Measurements from ENCODE around the gene CD53.

Gene CD53

DNA sequence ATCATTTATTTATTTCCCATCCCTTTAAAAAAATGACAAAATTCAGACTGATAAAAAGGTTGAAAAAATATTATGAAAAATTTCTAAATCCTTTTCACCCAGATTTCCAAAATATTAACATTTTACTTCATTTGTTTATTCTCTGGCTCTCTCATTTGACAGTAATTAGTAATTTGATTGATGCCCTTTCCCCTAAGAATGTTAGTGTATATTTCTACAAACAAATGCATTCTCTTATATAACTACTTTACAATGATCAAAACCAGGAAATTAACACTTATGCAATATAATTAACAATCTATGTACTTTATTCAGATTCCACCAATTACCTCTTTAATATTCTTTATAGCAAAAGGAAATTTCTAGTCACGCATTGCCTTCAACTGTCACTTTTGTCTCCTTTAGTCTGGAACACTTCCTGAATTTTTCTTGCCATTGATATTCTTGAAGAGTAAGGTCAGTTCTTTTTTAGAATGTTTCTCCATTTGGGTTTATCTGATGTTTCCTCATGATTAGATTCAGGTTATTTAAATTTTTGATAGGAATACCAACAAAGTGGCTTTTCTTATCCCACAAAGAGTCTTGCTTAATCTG, 3.9 kb downstream of the CD53 start:
- peak overlapping the region; percentile 17 for H3K9ac ChIP-seq (ENCODE audit: low read length)

DNA sequence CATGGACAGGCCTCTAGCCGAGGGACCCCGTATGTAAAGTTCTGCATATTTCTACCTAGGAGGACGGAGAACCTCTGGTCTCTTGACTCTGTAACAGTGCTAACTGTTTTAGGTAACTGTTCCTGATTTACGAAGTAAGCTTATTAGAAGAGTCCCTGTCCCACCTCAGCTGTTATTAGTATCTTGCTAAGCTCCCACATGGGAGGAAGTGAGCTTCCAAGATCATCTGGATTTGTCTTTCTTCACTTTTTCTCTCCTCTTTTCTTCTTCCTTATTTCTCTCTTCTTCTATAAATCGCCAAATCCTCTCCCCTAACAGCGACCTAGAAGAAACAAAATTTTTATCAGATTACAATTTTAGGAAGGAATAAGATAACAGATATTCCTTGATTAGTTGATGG, 4.4 kb downstream of the CD53 start:
- Histone ChIP-seq H3K27me3 (ENCODE audit: low read depth, low read length) (no peaks in the 10 kb centered on the region), H4K20me1 (ENCODE audit: insufficient read depth, low read length) (peaks cover 72% of the 10 kb centered on the region), H2AFZ (ENCODE audit: low read depth, low read length) (no peak overlapping the region), H3K4me3 (ENCODE audit: low read length) (peak overlapping the region; percentile 84), H3K9me3 (ENCODE audit: insufficient read depth, low read length) (no peaks in the 10 kb centered on the region), H3K27ac (ENCODE audit: low read length) (peak overlapping the region; percentile 17; the same call in 1 of the 2 replicates), H3K4me1 (ENCODE audit: low read length) (peaks cover 77% of the 10 kb centered on the region), H3K4me2 (ENCODE audit: low read length) (peak overlapping the region; percentile 95), H3K9ac (ENCODE audit: low read length) (peak overlapping the region; percentile 17; the same call in 1 of the 2 replicates), H3K36me3 (replicated peaks; ENCODE audit: low read depth, low read length) (peaks cover 17% of the 10 kb centered on the region), H3K79me2 (ENCODE audit: low read length) (peaks cover 98% of the 10 kb centered on the region)
- TF ChIP-seq EZH2phosphoT487 (IDR thresholded peaks at IDR 0.05; ENCODE audit: low read depth) = no peak
- TF ChIP-seq, protein P1, sequence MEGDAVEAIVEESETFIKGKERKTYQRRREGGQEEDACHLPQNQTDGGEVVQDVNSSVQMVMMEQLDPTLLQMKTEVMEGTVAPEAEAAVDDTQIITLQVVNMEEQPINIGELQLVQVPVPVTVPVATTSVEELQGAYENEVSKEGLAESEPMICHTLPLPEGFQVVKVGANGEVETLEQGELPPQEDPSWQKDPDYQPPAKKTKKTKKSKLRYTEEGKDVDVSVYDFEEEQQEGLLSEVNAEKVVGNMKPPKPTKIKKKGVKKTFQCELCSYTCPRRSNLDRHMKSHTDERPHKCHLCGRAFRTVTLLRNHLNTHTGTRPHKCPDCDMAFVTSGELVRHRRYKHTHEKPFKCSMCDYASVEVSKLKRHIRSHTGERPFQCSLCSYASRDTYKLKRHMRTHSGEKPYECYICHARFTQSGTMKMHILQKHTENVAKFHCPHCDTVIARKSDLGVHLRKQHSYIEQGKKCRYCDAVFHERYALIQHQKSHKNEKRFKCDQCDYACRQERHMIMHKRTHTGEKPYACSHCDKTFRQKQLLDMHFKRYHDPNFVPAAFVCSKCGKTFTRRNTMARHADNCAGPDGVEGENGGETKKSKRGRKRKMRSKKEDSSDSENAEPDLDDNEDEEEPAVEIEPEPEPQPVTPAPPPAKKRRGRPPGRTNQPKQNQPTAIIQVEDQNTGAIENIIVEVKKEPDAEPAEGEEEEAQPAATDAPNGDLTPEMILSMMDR (IDR thresholded peaks at IDR 0.05; ENCODE audit: low read depth, low read length) = no peak

More for the DNA sequence above, 3.9 kb downstream of the CD53 start:
- Histone ChIP-seq H3K4me1 (ENCODE audit: low read length) (peaks cover 80% of the 10 kb centered on the region), H3K36me3 (replicated peaks; ENCODE audit: low read depth, low read length) (peaks cover 16% of the 10 kb centered on the region), H3K9me3 (ENCODE audit: insufficient read depth, low read length) (no peaks in the 10 kb centered on the region), H3K79me2 (ENCODE audit: low read length) (peaks cover 95% of the 10 kb centered on the region), H3K27me3 (ENCODE audit: low read depth, low read length) (no peaks in the 10 kb centered on the region), H3K27ac (ENCODE audit: low read length) (peak overlapping the region; percentile 17; the same call in 1 of the 2 replicates), H3K4me3 (ENCODE audit: low read length) (peak overlapping the region; percentile 84), H4K20me1 (ENCODE audit: insufficient read depth, low read length) (peaks cover 67% of the 10 kb centered on the region), H2AFZ (ENCODE audit: low read depth, low read length) (no peak overlapping the region), H3K4me2 (ENCODE audit: low read length) (peak overlapping the region; percentile 95)
- TF ChIP-seq, protein P1 (IDR thresholded peaks at IDR 0.05; ENCODE audit: low read depth, low read length) = no peak
- TF ChIP-seq EZH2phosphoT487 (IDR thresholded peaks at IDR 0.05; ENCODE audit: low read depth) = no peak

DNA sequence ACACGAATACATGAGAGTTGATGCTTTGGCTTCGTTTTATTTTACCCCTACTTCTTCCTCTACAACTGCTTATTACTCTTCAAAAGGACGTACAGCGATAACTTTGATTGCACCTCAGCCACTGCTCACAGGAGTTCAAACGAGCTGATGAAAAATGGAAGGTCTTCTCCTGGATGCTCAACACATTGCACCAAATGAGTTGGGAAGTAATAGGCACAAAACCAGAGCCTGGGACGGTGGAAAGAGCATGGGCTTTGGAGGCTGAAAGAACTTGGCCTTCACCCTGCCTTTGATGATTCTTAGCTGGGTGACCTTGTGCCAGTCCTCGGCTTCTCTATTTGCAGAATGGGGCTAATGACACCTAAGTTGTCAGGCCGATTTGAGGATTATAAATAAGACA, 4.8 kb downstream of the CD53 start:
- Histone ChIP-seq H4K20me1 (ENCODE audit: insufficient read depth, low read length) (peaks cover 76% of the 10 kb centered on the region), H3K27me3 (ENCODE audit: low read depth, low read length) (no peaks in the 10 kb centered on the region), H3K9ac (ENCODE audit: low read length) (peak overlapping the region; percentile 17; the same call in 1 of the 2 replicates), H3K36me3 (replicated peaks; ENCODE audit: low read depth, low read length) (peaks cover 17% of the 10 kb centered on the region), H3K9me3 (ENCODE audit: insufficient read depth, low read length) (no peaks in the 10 kb centered on the region), H3K4me3 (ENCODE audit: low read length) (peak overlapping the region; percentile 84), H3K4me2 (ENCODE audit: low read length) (peak overlapping the region; percentile 95), H2AFZ (ENCODE audit: low read depth, low read length) (no peak overlapping the region), H3K4me1 (ENCODE audit: low read length) (peaks cover 76% of the 10 kb centered on the region), H3K27ac (ENCODE audit: low read length) (peak overlapping the region; percentile 17; the same call in 1 of the 2 replicates), H3K79me2 (ENCODE audit: low read length) (peaks cover 99% of the 10 kb centered on the region)
- no peak for TF ChIP-seq EZH2phosphoT487 (IDR thresholded peaks at IDR 0.05; ENCODE audit: low read depth)
- TF ChIP-seq, protein P1 (IDR thresholded peaks at IDR 0.05; ENCODE audit: low read depth, low read length) = no peak

DNA sequence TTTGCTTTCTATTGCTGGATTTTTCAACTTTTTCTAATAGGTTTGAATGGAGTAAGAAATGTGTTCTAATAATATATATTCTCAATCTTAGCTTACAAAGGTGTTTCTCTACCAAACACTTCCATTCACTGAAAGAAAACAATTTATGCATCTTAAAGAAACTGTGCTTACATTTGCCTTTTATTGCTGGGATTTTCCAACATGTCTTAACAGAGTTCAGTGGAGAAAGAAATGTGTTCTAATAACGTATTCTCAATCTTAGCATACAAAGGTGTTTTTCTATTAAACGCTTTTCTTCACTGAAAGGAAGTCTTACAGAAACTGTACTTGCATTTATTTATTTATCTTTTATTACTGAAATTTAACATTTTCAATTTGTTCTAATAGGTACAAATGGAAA, 5.6 kb downstream of the CD53 start:
- Histone ChIP-seq H3K4me3 (ENCODE audit: low read length) (0 out of 2 replicates have a peak overlapping the region, but pooled peaks have one; percentile 45), H4K20me1 (ENCODE audit: insufficient read depth, low read length) (peaks cover 84% of the 10 kb centered on the region), H3K4me2 (ENCODE audit: low read length) (peak overlapping the region; percentile 95), H3K36me3 (replicated peaks; ENCODE audit: low read depth, low read length) (peaks cover 17% of the 10 kb centered on the region), H3K9ac (ENCODE audit: low read length) (no peak overlapping the region), H3K79me2 (ENCODE audit: low read length) (peaks cover 100% of the 10 kb centered on the region), H3K27ac (ENCODE audit: low read length) (no peak overlapping the region), H3K9me3 (ENCODE audit: insufficient read depth, low read length) (no peaks in the 10 kb centered on the region), H3K4me1 (ENCODE audit: low read length) (peaks cover 80% of the 10 kb centered on the region), H2AFZ (ENCODE audit: low read depth, low read length) (no peak overlapping the region), H3K27me3 (ENCODE audit: low read depth, low read length) (no peaks in the 10 kb centered on the region)
- no peak for TF ChIP-seq EZH2phosphoT487 (IDR thresholded peaks at IDR 0.05; ENCODE audit: low read depth)
- TF ChIP-seq, protein P1 (IDR thresholded peaks at IDR 0.05; ENCODE audit: low read depth, low read length) = no peak
